ENCODE measurements around the gene ZNF22.

Gene ZNF22

GRCh38 chr10:45000752-45001380, at the start of gene ZNF22:
Gene ZNF22, plus strand, starts transcription at chr10:45000923. Its CDS starts 2,446 bp downstream, at chr10:45003369.
- no peak for DNase-seq (ENCODE audit: low read depth)
- H3K4me3 ChIP-seq (ENCODE audit: low read depth, low read length): peak within 1 kb of the TSS; percentile 59

DNA sequence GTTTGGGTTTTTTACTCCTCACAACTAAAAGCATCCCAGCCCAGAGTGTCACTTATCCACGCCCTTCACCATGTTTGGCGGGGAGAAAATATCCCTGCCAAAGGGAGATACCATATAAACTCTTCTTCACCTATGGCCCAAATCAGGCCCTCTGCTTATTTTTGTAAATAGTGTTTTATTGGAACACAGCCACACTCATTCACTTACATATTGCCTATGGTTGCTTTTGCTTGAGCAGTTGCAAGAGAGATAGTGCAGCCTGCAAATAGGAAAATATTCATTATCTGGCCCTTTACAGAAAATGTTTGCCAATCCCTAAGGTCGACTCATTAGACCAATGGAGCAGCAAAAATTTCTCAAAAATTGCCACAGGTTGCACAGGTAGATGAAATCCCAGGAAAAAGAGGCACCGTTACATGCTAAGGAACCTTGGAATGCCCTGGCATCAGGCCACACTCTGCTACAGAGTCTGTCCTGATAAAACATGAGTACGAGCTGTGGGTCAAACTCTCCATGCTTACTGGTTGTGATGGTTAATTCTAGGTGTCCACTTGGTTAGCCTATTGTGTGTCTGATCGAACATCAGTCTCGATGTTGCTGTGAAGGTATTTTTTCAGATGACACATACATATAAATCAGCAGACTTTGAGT, 49.0 kb upstream of the ZNF22 start:
- no peak for DNase-seq (ENCODE audit: low read depth)
- H3K4me3 ChIP-seq (ENCODE audit: low read depth, low read length): no peak overlapping the region

- no peak overlapping the region for H3K4me3 ChIP-seq (ENCODE audit: low read depth, low read length)
- no peak for DNase-seq (ENCODE audit: low read depth)
Measured at GRCh38 chr10:44952779-44953231, 47.9 kb upstream of the ZNF22 start.

DNA sequence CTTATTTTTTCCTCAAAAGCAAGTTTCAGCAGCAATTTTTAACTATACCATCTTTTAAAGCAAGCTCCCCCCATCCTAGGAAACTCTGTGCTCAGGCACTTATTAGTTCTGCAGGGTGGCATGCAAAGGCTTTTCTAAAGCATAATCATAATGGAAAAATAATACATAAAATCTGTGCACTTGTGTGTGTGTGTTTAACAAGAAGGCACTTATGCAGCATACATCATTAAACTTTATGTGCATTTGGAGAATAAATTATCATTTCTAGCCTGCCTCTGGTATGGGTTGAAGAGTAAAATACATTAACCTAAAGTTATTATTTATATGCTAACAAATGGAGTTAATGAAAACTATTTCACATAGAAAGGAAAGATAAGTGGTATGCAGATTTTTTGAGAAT, 46.7 kb upstream of the ZNF22 start:
- DNase-seq (ENCODE audit: low read depth): no peak
- H3K4me3 ChIP-seq (ENCODE audit: low read depth, low read length): no peak overlapping the region

- H3K4me3 ChIP-seq (ENCODE audit: low read depth, low read length): no peak overlapping the region
- DNase-seq (ENCODE audit: low read depth): no peak
Measured at GRCh38 chr10:44954962-44955361, 45.8 kb upstream of the ZNF22 start.

DNA sequence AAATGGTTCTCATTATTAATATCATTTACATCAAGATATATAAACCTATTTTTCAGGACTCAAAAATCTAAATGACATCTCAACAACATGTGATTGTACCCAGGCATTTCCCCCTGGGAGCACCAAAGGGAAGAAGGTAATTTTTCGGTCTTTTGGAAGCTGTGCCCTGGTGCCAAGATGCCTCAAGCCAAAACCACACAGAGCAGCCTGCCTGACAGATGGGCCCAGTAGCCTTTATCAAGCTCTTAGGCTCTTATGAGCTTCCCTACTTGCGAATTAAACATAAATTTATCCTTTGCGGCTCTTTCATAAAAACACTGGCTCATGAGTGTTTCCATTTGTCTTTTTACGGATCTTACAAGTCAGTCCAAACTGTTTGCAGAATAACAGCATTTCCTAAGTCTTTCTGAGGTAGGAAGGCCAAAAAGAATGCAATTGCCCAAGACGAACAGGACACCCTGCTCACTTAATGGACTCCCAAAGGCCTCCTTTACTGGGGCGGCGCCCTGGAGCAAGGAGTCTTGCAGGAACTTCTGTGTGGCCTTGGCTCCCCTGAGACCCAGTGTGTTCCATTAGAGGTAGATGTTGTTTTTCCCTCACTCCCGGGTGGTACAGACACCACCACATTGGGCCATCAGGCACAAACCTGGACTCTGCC, 45.2 kb upstream of the ZNF22 start:
- no peak overlapping the region for H3K4me3 ChIP-seq (ENCODE audit: low read depth, low read length)
- no peak for DNase-seq (ENCODE audit: low read depth)

DNA sequence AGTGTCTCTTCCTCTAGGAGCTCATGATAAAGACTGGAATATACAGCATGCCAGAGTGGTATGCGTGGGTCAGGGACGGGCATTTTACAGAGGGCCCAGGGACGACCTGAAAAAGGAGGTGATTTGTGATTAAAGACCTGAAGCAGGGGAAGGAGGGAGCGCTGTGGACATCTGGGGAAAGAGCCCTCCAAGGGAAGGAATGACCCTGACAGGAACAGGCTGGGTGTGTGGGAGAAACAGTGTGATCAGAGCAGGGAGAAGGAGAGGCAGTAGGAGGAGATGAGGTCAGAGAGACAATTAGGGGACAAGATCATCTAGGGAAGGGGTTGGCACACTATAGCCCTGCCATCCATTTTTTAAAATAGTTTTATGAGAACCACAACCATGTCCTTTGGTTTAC, 44.5 kb upstream of the ZNF22 start:
- no peak overlapping the region for H3K4me3 ChIP-seq (ENCODE audit: low read depth, low read length)
- no peak for DNase-seq (ENCODE audit: low read depth)

DNA sequence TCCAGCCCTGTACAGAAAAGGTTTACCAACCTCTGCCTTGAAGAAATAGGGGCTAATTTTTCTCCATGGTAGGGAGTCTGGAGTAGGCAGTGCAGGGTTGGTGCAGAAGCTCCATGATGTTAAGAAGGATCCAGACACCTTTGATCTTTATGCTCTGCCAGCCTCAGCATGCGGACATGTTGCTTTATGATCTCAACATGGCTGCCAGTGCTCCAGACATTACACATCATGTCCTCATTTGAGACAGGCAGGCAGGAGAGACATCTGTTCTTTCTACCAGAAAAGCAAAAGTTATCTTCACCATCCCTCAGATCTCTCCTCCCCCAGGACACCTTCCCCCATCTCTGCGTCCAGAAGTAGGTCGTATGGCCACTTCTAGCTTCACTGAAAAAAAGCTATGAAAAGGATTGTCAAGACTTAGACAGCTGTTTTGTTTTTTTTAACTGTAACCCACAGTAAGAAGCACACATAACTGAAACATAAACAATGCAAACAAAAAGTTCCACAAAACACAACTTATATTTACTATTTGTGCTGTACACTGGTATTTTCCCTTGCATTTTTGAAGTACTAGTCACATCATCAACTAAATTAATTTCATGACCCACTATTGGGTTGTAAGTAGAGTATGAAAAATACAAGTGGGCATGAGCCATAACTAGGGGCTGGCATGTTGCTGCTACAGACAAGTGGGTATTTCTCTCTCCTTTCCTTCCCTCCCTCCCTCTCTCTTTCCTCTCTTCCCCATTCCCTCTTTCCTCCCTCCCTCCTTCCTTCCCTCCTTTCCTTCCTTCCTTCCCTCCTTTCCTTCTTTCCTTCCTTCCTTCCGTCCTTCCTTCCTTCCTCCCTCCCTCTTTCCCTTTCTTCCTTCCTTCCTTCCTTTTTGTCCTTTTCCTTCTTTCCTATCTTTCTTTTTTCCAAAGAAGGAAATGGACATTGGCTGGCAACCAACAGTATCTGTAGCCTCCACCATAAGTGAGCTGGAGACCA, 43.7 kb upstream of the ZNF22 start:
- no peak for DNase-seq (ENCODE audit: low read depth)

DNA sequence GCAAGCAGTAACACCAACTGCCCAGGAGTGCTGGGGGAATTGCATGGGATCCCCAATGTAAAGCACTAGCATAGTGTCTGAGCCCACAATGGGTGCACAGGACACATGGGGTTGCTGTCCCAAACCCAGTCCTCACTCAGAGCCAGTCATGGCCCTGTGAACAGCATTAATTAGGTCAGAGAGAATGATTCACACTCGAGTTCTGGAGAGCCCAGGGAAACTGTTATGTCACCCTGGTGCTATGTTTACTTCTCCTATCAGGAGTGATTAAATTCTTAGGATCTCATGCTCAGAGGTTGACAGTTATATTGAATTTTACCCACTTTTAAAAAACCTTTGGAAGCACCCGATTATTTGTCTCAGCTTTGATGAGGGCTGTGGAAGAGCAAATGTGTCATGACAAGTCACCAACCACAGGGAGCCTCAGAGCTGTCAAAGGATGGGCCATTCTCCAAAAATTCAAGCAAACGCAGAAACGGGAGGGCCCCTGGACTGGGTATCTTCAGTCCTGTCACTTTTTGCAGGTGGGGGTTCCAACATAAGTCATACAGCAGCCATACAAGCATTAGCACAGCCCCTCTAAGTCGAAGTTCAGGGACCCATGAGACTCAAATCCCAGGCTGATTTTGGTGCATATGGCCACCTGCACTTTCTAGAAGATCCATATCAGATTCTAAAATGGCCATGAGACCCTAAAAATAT, 42.4 kb upstream of the ZNF22 start:
- no peak for DNase-seq (ENCODE audit: low read depth)
- peak overlapping the region; percentile 72 for H3K4me3 ChIP-seq (ENCODE audit: low read depth, low read length)

More for the DNA sequence above, 43.7 kb upstream of the ZNF22 start:
- no peak overlapping the region for H3K4me3 ChIP-seq (ENCODE audit: low read depth, low read length)

- H3K4me3 ChIP-seq (ENCODE audit: low read depth, low read length): peak overlapping the region; percentile 72
- no peak for DNase-seq (ENCODE audit: low read depth)
Measured at GRCh38 chr10:44958898-44959246, 41.9 kb upstream of the ZNF22 start.

- peak within 1 kb of the TSS; percentile 72 for H3K4me3 ChIP-seq (ENCODE audit: low read depth, low read length)
- DNase-seq (ENCODE audit: low read depth): peak; percentile 39
Measured at GRCh38 chr10:44959247-44960087, 41.3 kb upstream of the ZNF22 start, which contains the start of gene RASSF4. Gene RASSF4, plus strand, starts transcription at chr10:44959802. Its CDS starts 10,401 bp downstream, at chr10:44970203.

GRCh38 chr10:44960088-44960460, 40.6 kb upstream of the ZNF22 start:
- no peak for DNase-seq (ENCODE audit: low read depth)
- H3K4me3 ChIP-seq (ENCODE audit: low read depth, low read length): peak overlapping the region; percentile 72

GRCh38 chr10:44960482-44961229, 40.1 kb upstream of the ZNF22 start:
- no peak for DNase-seq (ENCODE audit: low read depth)
- peak overlapping the region; percentile 72 for H3K4me3 ChIP-seq (ENCODE audit: low read depth, low read length)

- H3K4me3 ChIP-seq (ENCODE audit: low read depth, low read length): peak overlapping the region; percentile 72
Measured at GRCh38 chr10:44961230-44961571, 39.5 kb upstream of the ZNF22 start.

GRCh38 chr10:44961931-44962750, 38.6 kb upstream of the ZNF22 start:
- no peak for DNase-seq (ENCODE audit: low read depth)
- H3K4me3 ChIP-seq (ENCODE audit: low read depth, low read length): peak overlapping the region; percentile 72

More at GRCh38 chr10:44961230-44961571, 39.5 kb upstream of the ZNF22 start:
- no peak for DNase-seq (ENCODE audit: low read depth)

DNA sequence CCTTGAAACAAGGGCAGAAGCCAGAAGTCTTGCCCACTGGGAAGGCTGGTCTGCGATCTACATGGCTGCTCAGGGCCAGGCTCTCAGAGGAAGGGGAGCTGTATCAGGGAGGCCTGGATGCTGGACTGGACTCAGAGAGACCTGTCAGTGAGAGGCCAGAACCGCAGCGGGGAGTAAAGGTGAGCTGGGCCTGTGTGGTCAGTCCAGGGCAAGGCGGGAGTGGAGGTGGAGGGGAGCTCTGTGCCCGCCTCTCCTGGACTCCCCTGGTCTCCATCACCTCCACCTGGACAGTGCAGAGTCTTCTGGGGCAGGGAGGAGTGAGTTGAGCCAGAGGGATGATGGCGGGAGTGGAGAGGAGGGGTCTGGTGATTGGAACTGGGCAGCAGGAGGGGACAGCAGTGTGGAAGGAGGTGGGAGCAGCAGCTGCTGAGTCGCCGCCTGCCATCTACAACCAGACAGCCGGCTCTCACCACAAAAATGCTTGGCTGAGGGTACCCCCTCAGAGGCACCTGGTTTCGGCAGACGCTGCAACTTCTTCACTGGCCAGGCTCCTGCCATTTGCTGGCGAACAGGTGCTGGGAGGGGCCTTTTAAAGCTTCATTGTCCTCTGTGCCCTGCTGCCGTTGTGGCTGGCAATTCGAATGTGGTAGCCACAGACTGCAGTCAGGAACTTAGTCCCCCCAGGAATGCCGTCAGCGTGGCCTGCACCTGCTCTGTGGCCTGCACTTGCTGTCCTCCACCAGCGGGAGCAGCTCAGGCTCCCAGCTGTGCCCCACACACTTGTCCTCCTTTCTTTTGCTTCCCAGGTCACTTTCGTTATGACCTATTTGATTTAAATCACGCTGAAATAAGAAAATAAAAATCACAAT, 37.6 kb upstream of the ZNF22 start:
- DNase-seq (ENCODE audit: low read depth): peak; percentile 71
- H3K4me3 ChIP-seq (ENCODE audit: low read depth, low read length): no peak overlapping the region
